HG03139 (cell line): Measurements from ENCODE around the gene CLPSL2.

Source experiments
- ATAC-seq: cut with Tn5 transposase; IDR thresholded peaks from one replicate; pipeline ENCODE4 v1.9.1; 2021; ENCODE audit not compliant: unreplicated experiment

Gene CLPSL2

DNA sequence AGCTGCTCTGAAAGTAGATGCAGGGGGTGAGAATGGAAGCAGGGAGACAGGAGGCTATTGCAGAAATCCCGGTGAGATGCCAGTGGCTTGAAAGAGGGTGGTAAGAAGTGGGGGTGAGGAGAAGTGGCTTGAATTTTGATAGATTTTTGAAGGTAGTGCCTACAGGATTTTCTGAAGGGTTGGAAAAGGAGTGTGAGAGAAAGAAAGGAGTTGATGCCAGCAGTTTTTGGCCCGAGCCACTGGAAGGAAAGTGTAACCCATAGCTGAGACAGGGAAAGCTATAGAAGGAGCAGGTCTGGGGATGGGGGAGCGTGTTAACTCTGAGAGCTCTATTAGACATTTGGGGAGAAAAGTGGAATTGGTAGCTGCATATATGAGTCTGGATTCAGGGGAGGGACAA is 29.9 kb upstream of the CLPSL2 start:
- no peak for ATAC-seq

DNA sequence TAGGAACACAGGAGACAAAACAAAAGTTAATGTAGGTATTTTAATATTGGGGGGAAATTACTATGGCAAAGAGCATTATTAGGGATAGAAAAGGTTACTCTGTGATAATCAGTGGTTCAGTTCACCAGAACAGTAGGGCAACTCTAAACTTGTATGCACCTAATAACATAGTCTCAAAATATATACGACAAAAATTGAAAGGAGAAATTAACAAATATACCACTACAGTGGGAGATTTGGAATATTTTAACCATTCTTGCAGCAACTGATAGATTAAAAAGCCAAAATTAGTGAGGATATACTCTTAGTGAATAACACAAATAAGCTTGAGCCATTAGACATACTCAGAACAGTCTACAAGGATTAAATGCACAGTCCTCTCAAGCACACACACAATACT is 28.5 kb upstream of the CLPSL2 start:
- no peak for ATAC-seq

DNA sequence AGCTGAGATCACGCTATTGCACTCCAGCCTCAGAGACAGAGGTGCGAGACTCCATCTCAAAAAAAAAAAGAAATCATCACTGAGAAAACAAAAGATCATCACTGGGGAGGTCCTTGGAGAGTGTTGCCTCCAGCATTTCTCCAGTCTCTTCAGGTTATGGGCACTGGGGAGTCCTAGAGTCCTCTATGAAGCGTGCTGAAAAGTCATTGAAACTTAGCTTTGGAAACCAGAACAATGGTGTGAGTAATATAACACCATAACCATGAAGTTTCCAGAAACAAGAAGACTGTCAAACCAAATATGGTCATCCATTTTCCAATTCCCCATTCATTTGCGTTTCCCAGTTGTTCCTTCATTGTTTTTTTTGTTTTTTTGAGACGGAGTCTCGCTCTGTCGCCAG is 25.8 kb upstream of the CLPSL2 start:
- ATAC-seq: no peak

DNA sequence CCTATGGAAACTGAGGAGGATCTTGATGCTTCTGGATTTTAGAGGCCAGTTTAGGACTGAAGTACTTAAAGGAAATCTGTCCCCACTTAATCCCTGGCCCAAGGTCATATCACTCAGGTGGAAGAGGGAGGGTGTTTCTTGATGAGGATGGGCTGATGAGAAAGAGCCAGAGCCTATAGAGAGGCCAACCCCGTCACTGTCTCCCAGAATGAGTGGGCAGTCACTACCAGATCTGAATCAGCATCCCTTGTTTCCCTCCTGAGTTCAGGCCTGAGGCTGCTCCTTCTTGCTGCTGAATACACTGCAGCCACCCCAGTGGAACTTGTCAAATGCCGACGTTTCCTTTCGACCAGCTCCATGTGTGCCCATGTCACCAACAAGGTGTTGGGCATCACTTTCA is 24.8 kb upstream of the CLPSL2 start:
- no peak for ATAC-seq

DNA sequence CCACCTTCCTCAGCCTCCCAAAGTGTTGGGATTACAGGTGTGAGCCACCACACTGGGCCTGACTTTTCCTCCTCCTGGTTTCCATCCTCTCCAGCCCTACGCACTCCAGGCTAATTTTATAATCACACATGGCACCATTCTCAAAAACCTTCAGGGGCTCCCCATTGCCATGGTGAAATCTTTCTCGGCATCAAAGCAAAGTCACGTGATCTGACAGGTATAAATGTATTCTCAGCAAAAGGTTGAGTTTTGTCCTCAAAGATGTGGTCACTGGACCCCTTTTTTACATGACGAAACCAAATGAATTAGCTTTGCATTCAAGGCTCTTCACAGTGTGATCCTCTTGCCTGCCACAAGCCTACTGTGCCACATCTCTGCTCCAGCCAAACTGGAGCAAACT is 24.1 kb upstream of the CLPSL2 start:
- no peak for ATAC-seq

DNA sequence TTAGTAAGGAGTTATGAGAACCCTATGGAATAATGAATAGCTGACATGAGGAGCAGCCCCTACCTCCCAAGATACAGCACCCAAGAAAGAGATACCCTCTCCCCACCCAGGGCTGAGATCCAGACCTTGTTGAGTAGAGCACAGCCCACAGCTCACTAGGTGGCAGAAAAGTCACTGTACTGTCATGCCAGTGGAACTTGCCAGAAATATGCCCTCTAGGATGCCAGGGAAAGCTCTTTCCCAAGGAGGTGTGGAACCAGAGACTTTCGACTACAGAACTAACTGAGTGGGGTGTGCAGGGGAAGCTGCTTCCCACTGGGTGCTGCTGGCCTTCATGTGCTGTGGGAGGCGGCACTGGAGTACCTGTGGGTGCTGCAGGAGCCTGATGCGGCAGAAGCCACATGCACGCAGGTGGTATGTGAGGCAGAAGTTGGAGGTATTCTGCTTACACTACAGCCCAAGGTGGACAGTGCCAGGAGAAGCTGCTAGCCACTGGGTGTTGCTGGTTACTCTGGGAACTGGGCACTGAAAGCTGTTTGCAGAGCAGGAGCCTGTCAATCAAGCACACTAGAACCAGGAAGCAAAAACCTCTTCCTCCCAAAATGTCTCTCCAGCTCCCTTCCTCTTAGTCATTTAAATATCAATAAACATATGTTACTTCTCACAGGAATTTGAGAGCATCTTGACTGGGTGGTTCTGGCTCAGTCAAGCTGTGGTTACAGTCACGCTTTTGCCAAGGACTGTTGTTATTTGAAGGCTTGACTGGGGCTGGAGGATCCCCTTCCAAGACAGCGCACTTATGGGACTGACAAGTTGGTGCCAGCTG is 21.7 kb upstream of the CLPSL2 start:
- no peak for ATAC-seq

DNA sequence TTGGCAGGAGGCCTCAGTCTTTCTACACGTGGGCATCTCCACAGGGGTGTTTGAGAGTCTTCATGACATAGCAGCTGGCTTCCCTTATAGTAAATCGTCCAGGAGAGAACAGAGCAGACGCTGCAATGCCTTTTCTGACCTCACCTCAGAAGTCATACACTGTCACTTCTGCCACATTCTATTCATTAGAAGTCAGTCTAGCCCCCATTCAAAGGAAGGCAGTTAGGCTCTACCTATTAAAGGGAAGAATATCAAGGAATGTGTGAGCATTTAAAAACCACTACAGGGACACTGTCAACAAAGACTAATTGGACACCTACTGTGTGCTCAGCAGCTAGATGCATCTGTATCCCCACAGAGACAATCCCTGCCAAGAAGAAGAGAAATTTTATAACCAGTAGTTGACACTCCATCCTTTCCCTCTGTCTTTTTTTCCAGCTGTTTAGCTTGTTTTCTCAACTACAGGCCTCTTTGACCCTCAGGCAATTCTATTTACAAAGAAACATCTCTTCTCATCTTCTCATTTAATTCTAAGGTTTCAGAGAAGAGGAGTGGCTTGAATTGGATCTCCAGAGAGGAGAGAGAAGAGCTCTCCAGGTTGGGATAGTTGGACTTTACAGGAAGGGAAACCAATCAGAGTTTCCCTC is 21.0 kb upstream of the CLPSL2 start:
- ATAC-seq: no peak

DNA sequence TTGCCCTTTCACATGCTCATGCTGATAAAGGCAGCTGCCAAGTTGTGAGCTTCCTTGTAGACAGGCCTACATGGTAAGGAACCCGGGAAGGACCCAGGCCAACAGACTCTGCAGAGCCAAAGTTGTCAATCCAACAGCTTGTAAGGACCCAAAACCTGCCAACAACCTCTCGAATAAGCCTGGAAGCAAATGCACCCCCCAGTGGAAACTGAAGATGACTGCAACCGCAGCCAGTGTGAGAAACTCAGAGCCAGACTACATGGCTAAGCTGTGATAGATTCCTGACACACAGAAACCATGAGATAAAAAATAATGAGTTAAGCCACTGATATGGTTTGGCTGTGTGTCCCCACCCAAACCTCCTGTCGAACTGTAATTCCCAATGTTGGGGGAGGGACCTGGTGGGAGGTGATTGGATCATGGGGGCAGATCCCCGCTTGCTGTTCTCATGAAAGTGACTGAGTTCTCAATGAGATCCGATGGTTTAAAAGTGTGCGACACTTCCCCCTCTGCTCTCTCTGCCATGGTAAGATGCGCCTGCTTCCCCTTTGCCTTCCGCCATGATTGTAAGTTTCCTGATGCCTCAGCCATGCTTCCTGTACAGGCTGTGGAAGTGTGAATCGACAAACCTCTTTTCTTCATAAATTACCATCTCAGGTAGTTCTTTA is 18.8 kb upstream of the CLPSL2 start:
- no peak for ATAC-seq

DNA sequence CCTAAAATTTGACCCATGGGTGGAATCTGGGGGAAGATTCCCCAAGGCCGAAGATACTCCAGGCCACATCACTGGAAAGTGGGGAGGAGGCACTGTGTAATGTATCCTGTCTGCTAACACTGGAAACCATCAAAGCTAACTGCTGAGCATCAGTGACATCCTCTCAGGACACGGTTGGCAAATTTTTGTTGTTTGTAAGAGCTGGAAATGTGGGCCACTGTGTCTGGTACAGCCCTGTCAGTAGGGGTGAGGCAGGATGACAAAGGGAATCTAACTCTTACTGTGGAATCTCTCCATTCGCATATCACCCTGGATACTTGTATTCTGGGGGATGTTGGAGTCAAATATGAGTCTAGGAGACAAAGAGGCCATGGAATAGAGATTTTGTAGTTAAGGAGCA is 17.0 kb upstream of the CLPSL2 start:
- ATAC-seq: no peak

DNA sequence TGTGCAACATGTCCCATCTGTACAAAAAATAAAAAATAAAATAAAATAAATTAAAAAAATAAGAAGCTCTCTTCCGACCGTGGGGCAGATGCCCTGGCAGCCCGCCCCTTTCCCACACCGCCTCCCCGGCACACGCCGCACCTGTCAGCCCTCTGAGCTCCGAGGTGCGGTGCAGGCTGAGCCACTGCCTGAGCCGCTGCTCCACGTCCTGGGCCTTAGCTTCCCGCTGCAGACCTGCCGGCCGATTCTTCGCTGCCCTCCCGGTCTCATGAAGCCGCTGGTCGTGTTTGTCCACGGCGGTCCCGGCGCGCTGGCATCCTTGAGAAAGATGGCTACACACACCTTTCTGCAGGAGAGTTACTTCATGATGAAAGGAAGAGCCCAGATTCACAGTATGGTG is 10.7 kb upstream of the CLPSL2 start:
- ATAC-seq: no peak

DNA sequence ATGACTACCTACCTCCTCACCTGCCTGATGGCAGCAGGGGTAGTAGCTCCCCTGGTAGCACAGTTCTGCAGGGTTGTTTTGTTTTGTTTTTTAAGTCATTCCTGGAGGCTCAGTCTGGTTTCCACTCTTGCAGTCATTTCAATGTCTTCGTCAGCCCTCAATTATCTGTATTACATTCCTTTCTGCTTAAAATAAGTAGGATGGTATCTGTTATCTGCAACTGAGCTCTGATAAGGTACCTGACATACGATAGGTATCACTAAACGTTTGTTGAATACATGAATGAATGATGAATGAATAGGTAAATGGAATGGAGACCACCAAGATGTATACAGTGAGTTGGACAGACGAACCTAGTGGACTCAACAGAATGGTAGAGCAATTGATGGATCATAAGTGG is 7.2 kb upstream of the CLPSL2 start:
- no peak for ATAC-seq

DNA sequence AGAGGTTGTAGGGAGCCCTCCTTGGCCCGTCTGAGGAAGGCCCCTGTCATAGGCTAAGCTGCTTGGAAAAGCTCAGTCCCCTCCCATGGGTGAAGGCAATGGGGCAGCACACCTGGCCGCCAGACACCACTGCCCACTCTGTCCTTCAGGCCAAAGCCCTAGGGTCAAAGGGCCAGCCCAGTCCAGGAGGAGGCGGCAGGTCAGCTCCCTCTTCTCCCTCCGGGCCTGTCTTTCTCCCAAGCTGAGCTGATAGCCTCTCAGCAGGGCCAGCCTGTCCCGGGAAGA is 5.1 kb upstream of the CLPSL2 start:
- ATAC-seq: no peak

DNA sequence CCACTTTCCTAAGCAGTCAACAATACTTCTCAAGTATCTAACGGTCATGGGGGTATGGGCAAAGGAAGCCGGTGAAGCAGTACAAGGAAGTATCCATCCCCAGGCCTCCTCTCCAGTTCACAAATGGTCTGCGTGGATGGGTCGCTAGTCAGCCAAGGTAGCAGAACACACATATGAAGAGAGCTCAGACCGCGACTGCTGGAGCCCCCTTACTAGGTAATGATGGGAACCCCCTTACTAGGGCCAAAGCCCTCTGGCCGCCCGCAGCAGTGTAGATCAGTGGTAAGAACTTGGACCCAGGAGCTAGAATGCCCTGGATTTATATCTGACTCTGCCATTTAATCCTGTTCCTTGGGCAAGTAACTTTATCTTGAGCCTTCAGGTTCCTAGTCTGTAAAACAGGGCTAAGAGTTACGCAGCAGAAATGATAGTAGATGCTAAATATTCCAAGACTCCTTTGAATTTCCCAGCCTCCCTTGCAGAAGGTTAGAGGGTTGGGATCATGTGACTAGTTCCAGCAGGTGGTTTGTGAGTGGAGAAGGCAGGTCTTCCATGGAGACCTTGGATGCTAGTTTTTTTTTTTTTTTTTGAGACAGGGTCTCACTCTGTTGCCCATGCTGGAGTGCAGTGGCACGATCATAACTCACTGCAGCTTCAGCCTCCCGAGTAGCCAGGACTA is 2.1 kb upstream of the CLPSL2 start:
- no peak for ATAC-seq

DNA sequence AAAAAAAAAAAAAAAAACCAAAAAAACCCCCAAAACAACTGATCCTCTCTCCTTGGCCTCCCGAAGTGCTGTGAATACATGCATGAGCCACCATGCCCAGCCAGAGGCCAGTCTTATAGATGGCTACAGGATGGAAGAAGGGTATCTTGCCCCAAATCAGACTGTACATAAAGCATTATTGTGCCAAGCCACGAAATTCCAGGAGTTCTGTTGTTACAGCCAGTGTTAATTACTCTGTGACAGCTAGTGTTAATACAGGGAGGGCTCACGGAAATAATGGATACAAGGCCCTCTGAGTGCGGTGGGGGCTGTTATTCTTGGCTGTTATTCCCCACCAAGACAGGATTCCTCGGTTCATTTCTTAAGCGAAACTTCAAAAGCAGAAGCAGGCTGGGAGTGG is 1.4 kb upstream of the CLPSL2 start:
- ATAC-seq: no peak

DNA sequence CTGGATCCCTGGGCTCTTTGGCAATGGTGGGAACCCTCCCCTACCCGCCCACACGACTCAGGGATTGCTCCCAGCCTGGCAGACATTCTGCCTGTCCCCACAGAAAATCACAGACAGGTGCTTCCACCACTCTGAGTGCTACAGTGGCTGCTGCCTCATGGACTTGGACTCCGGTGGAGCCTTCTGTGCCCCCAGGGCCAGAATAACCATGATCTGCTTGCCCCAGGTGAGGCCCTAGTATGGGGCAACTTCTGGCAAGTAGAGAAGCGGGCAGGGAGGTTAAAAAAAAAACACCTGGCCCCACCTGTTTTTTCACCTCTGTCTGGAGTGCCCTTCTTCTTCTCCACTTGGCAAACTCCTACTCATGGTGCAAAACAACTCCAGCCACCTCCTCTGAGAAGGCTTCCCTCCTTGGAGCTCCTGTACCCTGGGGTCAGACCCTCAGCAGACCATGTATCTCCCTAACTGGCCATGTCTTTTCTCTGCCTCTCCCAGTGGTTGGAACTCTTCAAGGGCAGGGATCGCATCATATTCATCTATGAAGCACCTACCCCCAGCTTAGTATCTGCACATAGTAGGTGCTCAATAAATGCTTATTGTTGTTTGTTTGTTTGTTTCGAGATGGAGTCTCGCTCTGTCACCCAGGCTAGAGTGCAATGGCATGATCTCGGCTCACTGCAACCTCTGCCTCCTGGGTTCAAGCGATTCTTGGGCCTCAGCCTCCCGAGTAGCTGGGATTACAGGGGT is 1.1 kb downstream of the CLPSL2 start:
- ATAC-seq: no peak

DNA sequence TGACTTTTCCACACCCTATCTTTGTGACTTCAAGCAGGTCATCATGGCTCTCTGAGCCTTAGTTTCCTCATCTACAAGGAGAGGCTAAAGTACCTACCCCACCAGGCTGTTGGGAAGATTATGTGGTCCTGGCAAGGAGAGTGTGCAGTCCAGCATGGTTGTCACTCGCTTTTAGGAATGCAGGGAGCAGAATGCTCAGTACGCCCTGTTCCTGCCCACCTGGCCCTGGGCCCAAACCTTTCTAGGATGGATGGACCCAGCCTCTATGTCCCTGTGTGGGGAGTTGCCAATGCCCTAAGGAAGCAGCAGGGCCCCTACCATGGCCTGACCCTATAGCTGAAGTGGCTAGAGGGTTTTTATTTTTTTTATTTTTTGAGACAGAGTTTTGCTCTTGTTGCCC is 2.0 kb downstream of the CLPSL2 start:
- ATAC-seq: no peak

DNA sequence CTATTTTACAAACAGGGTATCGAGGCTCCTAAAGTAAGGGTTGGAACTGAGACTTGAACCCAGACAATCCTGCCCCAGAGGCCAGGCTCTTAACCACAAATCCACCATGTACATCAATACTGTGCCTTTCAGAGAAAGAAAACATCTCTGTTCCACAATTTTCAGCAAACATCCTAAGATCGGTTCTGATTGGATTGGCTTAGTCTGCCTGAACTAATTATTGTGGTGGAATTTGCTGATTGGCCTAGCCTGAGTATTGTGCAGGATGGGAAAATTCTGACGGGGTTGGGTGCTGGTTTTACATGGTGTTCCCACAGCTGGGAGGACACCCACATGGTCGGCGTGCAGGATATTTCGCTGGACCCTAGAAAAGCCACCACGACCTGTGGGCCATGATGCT is 4.3 kb downstream of the CLPSL2 start, which contains the start of gene CLPSL1:
TSS of gene CLPSL1 (plus strand) at position 301 of the 400 bp plus-strand sequence. CDS start at position 393, 92 bp downstream.
- ATAC-seq: no peak

DNA sequence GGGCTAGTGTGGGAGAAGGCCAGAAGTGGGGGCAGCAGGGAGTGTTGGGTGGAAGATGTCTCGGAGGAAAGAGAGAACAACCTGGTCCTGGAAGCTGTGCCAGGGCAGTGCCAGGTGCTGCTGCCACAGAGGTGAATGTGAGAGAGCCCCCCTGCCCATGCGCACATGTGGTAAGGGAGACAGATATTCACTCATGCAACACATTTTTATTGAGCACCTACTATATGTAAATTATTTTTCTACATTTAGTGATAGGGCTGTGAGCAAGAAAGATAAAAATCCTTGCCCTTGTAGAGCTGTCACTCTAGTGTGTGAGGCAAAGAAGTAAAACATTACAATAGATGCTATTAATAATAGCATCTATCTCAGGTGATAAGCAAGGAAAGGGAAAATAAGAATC is 4.9 kb downstream of the CLPSL2 start:
- no peak for ATAC-seq

DNA sequence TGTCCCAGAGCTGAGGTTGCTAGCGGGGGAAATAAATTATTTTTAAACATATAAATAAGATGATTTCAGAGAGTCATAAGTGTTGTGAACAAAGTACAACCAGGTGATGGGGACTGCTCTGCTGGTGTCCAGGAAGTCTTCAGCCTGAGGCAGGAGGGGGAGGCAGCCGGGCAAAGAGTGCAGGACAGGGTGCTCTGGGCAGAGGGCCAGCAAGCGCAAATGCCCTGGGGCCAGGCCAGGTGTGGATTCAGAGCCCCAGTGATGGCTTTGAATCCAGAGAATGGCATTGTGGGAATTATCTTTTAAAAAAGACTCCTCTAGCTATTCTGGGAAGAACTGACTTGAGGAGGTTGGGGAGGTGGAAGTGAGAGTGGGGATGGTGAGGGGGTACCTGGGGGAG is 6.0 kb downstream of the CLPSL2 start:
- ATAC-seq: no peak

DNA sequence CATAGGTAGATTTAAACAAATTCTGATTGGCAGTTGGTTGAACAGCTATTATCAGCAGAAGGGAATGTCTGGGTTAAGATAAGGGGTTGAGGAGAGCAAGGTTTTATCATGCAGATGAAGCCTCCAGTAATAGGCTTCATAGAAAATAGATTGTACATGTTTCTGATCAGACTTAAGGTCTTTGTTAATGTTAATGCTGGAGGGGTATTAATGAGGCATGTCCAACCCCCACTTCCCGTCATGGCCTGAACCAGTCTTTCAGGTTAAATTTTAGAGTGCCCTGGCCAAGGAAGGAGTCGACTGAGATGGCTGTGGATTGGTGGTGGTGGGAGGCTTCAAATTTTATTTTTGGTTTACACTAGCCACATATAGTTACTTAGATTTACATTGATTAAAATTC is 7.8 kb downstream of the CLPSL2 start:
- no peak for ATAC-seq

DNA sequence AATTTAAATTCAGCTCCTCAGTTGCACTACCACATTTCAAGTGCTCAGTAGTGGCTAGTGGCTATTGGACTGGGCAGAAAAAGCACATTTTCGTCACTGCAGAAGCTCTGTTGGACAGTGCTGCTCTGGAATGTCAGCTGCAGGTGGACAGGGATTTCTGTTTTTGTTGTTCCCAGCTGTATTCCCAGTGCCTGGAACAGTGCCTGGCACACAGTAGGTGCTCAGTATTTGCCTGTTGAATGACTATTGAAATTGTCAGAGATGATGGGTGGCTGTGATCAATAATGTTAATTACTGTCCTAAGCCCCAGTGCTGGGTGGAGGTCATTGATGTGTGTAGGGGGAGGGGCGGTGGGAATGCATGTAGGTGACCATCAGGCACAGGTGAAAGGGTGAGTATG is 9.9 kb downstream of the CLPSL2 start:
- ATAC-seq: no peak
